GM10248 (cell line): Measurements from ENCODE around the gene CYSTM1.
A peak's percentile ranks its signal among the peaks of the same experiment; 100 is the strongest.

ENCODE experiments used
- CTCF ChIA-PET: fragments of 300-600 bp; sonication (Branson Sonifier 250); formaldehyde crosslinking; extraction: SDS; loops from one replicate; lab custom pipeline; 2021; ENCODE audit warnings: antibody characterized with exemption; lab: Yijun Ruan, JAX
- POLR2A ChIA-PET: fragments of 350-650 bp; sonication (Branson Sonifier 250); formaldehyde crosslinking; extraction: SDS; loops from one replicate; lab custom pipeline; 2020; ENCODE audit warnings: antibody characterized with exemption; lab: Yijun Ruan, JAX
- DNase-seq: peaks from one replicate; pipeline ENCODE4 v3.0.0; 2012; ENCODE audit errors: extremely low spot score
- CTCF ChIP-seq: IDR thresholded peaks from 2 replicates; pipeline ENCODE4 v1.5.1; 2012; ENCODE audit warnings: mild to moderate bottlenecking, low read depth; ENCODE audit errors: extremely low read depth, missing control alignments, control extremely low read depth

Gene CYSTM1

GRCh38 chr5:140181002-140181483, 6.1 kb downstream of the CYSTM1 start:
- TF ChIP-seq CTCF = no peak
- ChIA-PET CTCF (interaction anchor here (1.0 to 1.6 kb wide), 3 partner anchors 11 to 406 kb away, joined by 3 to 7 read pairs (median 3); no protein-coding TSS in a partner anchor), POLR2A (no interaction called here)
- peak; percentile 32 for DNase-seq

- DNase-seq = no peak
- POLR2A ChIA-PET = no interaction called here
- CTCF ChIA-PET = interaction anchor here (1.0 kb wide), 1 partner anchor 58 kb away, joined by 3 read pairs; no protein-coding TSS in a partner anchor
- no peak for TF ChIP-seq CTCF
These were observed 6.5 kb downstream of the CYSTM1 start for GRCh38 chr5:140181525-140181924.

GRCh38 chr5:140182075-140182711, 7.2 kb downstream of the CYSTM1 start:
- CTCF ChIA-PET = no interaction called here
- no peak for TF ChIP-seq CTCF
- no peak for DNase-seq
- POLR2A ChIA-PET = no interaction called here

- no peak for DNase-seq
- CTCF ChIA-PET = no interaction called here
- POLR2A ChIA-PET = no interaction called here
- no peak for TF ChIP-seq CTCF
These were observed 7.9 kb downstream of the CYSTM1 start for GRCh38 chr5:140182803-140183367.

- POLR2A ChIA-PET = no interaction called here
- CTCF ChIA-PET = interaction anchor here (2.1 kb wide), 1 partner anchor 21 kb away, joined by 5 read pairs; no protein-coding TSS in a partner anchor
- TF ChIP-seq CTCF = no peak
These were observed 10.4 kb downstream of the CYSTM1 start for GRCh38 chr5:140185409-140185808.

GRCh38 chr5:140186267-140186671, 11.3 kb downstream of the CYSTM1 start:
- DNase-seq = no peak
- ChIA-PET POLR2A (no interaction called here), CTCF (interaction anchor here (2.0 to 2.1 kb wide), 2 partner anchors 10 to 20 kb away, joined by 5 to 12 read pairs; no protein-coding TSS in a partner anchor)
- no peak for TF ChIP-seq CTCF

More at GRCh38 chr5:140185409-140185808, 10.4 kb downstream of the CYSTM1 start:
- DNase-seq = no peak
